H9 (cell line): ENCODE results near the gene SLC24A2. TPM values are rescaled to one million over a fixed set of nuclear protein-coding genes. Genes with fewer than 3 reads are reported as not detected.

ENCODE experiments used
- DNase-seq: peaks from one replicate; pipeline ENCODE4 v3.0.0-alpha.2; 2017
- H2AFZ ChIP-seq: one replicate; pipeline ENCODE4 v1.6.1; 2013; ENCODE audit warnings: mild to moderate bottlenecking, low read length, control low read depth, moderate library complexity
- H2AK5ac ChIP-seq: 2 replicates; pipeline ENCODE4 v1.6.1; 2013; ENCODE audit warnings: low read length, control low read depth, mixed read lengths; ENCODE audit not compliant: insufficient read length
- H2BK120ac ChIP-seq: one replicate; pipeline ENCODE4 v1.6.1; 2013; ENCODE audit warnings: low read depth, mild to moderate bottlenecking, low read length, control low read depth, inconsistent platforms; ENCODE audit not compliant: poor library complexity, severe bottlenecking
- H2BK12ac ChIP-seq: 2 replicates; pipeline ENCODE4 v1.6.1; 2013; ENCODE audit warnings: low read length, control low read depth, mixed read lengths, low read depth; ENCODE audit not compliant: insufficient read length
- H2BK15ac ChIP-seq: 2 replicates; pipeline ENCODE4 v1.6.1; 2013; ENCODE audit warnings: low read depth, low read length, control low read depth
- H2BK20ac ChIP-seq: one replicate; pipeline ENCODE4 v1.6.1; 2013; ENCODE audit warnings: low read depth, mild to moderate bottlenecking, low read length, control low read depth, inconsistent platforms; ENCODE audit not compliant: poor library complexity, severe bottlenecking
- H2BK5ac ChIP-seq: 2 replicates; pipeline ENCODE4 v1.6.1; 2013; ENCODE audit warnings: low read length, control low read depth, mixed read lengths; ENCODE audit not compliant: insufficient read length
- H3K14ac ChIP-seq: 2 replicates; pipeline ENCODE4 v1.6.1; 2013; ENCODE audit warnings: low read length, control low read depth; ENCODE audit not compliant: insufficient read depth
- H3K18ac ChIP-seq: 2 replicates; pipeline ENCODE4 v1.6.1; 2013; ENCODE audit warnings: low read depth, mild to moderate bottlenecking, mixed read lengths, low read length, control low read depth; ENCODE audit not compliant: insufficient read length
- H3K23ac ChIP-seq: 2 replicates; pipeline ENCODE4 v1.6.1; 2013; ENCODE audit warnings: low read length, control low read depth, mixed read lengths, low read depth; ENCODE audit not compliant: insufficient read length
- H3K23me2 ChIP-seq: 2 replicates; pipeline ENCODE4 v1.6.1; 2013; ENCODE audit warnings: low read depth, mild to moderate bottlenecking, mixed read lengths, low read length, control low read depth; ENCODE audit not compliant: insufficient read length, poor library complexity, severe bottlenecking
- H3K27ac ChIP-seq: 2 replicates; pipeline ENCODE4 v1.5.1; 2013; ENCODE audit warnings: low read length, control low read depth, mixed read lengths, low read depth; ENCODE audit not compliant: insufficient read length
- H3K27me3 ChIP-seq: 2 replicates; pipeline ENCODE4 v1.6.1; 2013; ENCODE audit warnings: low read length, control low read depth, inconsistent platforms; ENCODE audit not compliant: insufficient read depth
- H3K4ac ChIP-seq: 2 replicates; pipeline ENCODE4 v1.6.1; 2013; ENCODE audit warnings: low read depth, mild to moderate bottlenecking, control low read depth, inconsistent platforms, low read length, moderate library complexity
- H3K4me1 ChIP-seq: 2 replicates; pipeline ENCODE4 v1.6.1; 2013; ENCODE audit warnings: low read length, control low read depth, inconsistent platforms; ENCODE audit not compliant: insufficient read depth
- H3K4me2 ChIP-seq: 2 replicates; pipeline ENCODE4 v1.6.1; 2013; ENCODE audit warnings: low read length, control low read depth, mixed read lengths; ENCODE audit not compliant: insufficient read length, insufficient read depth
- H3K56ac ChIP-seq: 2 replicates; pipeline ENCODE4 v1.6.1; 2013; ENCODE audit warnings: low read depth, mild to moderate bottlenecking, mixed read lengths, low read length, control low read depth; ENCODE audit not compliant: insufficient read length
- H3K79me1 ChIP-seq: 2 replicates; pipeline ENCODE4 v1.6.1; 2013; ENCODE audit warnings: low read depth, mild to moderate bottlenecking, moderate library complexity, low read length, control low read depth, inconsistent platforms; ENCODE audit not compliant: insufficient read depth, poor library complexity, severe bottlenecking
- H3K79me2 ChIP-seq: 2 replicates; pipeline ENCODE4 v1.6.1; 2013; ENCODE audit warnings: low read length, control low read depth, inconsistent platforms; ENCODE audit not compliant: insufficient read depth
- H3K9ac ChIP-seq: 2 replicates; pipeline ENCODE4 v1.6.1; 2013; ENCODE audit warnings: low read length, control low read depth, mixed read lengths; ENCODE audit not compliant: insufficient read length; ENCODE audit errors: extremely low read depth
- H3K9me3 ChIP-seq: one replicate; pipeline ENCODE4 v1.6.1; 2013; ENCODE audit warnings: low read depth, low read length, inconsistent platforms; ENCODE audit not compliant: control insufficient read depth
- H3T11ph ChIP-seq: one replicate; pipeline ENCODE4 v1.6.1; 2013; ENCODE audit warnings: mild to moderate bottlenecking, low read length, control low read depth, inconsistent platforms
- H4K20me1 ChIP-seq: one replicate; pipeline ENCODE4 v1.6.1; 2013; ENCODE audit not compliant: control insufficient read depth, insufficient read length, insufficient read depth
- H4K5ac ChIP-seq: 2 replicates; pipeline ENCODE4 v1.6.1; 2013; ENCODE audit warnings: low read depth, mild to moderate bottlenecking, mixed read lengths, low read length, control low read depth; ENCODE audit not compliant: insufficient read length
- H4K8ac ChIP-seq: replicated peaks from 2 replicates; pipeline ENCODE4 v1.6.1; 2013; ENCODE audit warnings: low read length, control low read depth, mixed read lengths, low read depth; ENCODE audit not compliant: insufficient read length
- H4K91ac ChIP-seq: 2 replicates; pipeline ENCODE4 v1.6.1; 2013; ENCODE audit warnings: low read depth, mild to moderate bottlenecking, moderate library complexity, mixed read lengths, low read length, control low read depth; ENCODE audit not compliant: insufficient read length
- H3K27ac Mint-ChIP-seq, 3 experiments: 2 replicates in 2 of 3; 3 replicates in 1 of 3; pipeline ENCODE4 v1.8.0; 2020 to 2021; ENCODE audit warnings: mixed read lengths in 3 of 3, mild to moderate bottlenecking in 1 of 3, moderate library complexity in 1 of 3
- H3K27me3 Mint-ChIP-seq: 2 replicates; pipeline ENCODE4 v1.8.0; 2021; ENCODE audit warnings: low read depth, mild to moderate bottlenecking, moderate library complexity, mixed read lengths
- H3K36me3 Mint-ChIP-seq, 3 experiments: 2 replicates in 2 of 3; 3 replicates in 1 of 3; pipeline ENCODE4 v1.8.0; 2020 to 2021; ENCODE audit warnings: low read depth in 3 of 3, mixed read lengths in 3 of 3; ENCODE audit not compliant: insufficient read depth in 1 of 3
- H3K4me1 Mint-ChIP-seq, 2 experiments: 2 replicates each; pipeline ENCODE4 v1.8.0; 2020; ENCODE audit warnings: mixed read lengths in 2 of 2
- H3K4me3 Mint-ChIP-seq, 2 experiments: 2 replicates in 1 of 2; 3 replicates in 1 of 2; pipeline ENCODE4 v1.8.0; 2020 to 2021; ENCODE audit warnings: mild to moderate bottlenecking in 2 of 2, mixed read lengths in 2 of 2, moderate library complexity in 1 of 2
- H3K9me3 Mint-ChIP-seq, 2 experiments: 2 replicates in 1 of 2; 3 replicates in 1 of 2; pipeline ENCODE4 v1.8.0; 2020; ENCODE audit warnings: mild to moderate bottlenecking in 2 of 2, mixed read lengths in 2 of 2, moderate library complexity in 1 of 2
- CTCF ChIP-seq: fragments of 200-600 bp; sonication (generic); conservative IDR thresholded peaks from 3 replicates; pipeline ENCODE4 v1.8.0; 2021; ENCODE audit warnings: antibody characterized with exemption, mild to moderate bottlenecking
- WGBS: extraction: QIAGEN DNeasy Blood & Tissue Kit; methylation state at CpG from one replicate; pipeline ENCODE4 v1.1.7; 2013; ENCODE audit warnings: missing lambda C conversion rate, low lambda C conversion rate, mixed read lengths; ENCODE audit not compliant: insufficient read length; ENCODE audit errors: extremely low coverage; 5-methylcytosine and 5-hydroxymethylcytosine counted together
- total RNA-seq: library from RNA; stranded (reverse); gene quantifications from 2 replicates; pipeline ENCODE4 v1.2.1, GENCODE V29; 2021

Gene SLC24A2
- total RNA-seq, 1 experiment from 2014 or later: 6.2 TPM

DNA sequence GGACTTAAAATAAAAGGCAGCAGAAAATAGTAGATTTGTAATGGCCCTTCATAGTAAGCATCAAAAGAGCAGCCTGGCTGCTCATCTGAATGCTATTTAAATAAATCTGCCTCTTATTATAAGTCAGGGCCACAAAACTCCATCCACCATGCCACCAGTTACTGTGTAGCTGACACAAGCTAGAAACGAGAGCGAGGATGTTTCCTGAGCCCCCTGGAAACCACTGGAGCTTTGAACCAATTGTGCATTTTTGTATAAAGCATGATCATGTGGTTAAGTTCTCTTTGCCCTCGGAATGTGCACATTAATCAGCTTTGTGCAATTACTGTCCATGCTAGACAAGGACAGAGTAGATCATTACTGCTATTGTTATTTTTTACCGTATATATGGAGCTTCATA is 17.4 kb downstream of the SLC24A2 start:
- H3K18ac ChIP-seq: no peak overlapping the region

More for the DNA sequence above, 17.4 kb downstream of the SLC24A2 start:
- no peak for DNase-seq
- Histone ChIP-seq H2BK12ac (no peak overlapping the region), H4K8ac (no peak overlapping the region), H3K9ac (no peak overlapping the region), H3K4me1 (no peaks in the 10 kb centered on the region; the same call in 1 of the 2 replicates), H3K14ac (no peak overlapping the region), H4K20me1 (no peaks in the 10 kb centered on the region), H2AK5ac (no peak overlapping the region), H2BK120ac (no peak overlapping the region), H2BK20ac (no peak overlapping the region), H3K9me3 (no peaks in the 10 kb centered on the region), H3K79me1 (no peaks in the 10 kb centered on the region), H3K27me3 (no peaks in the 10 kb centered on the region), H3K23me2 (no peaks in the 10 kb centered on the region), H2AFZ (no peak overlapping the region), H3K79me2 (no peaks in the 10 kb centered on the region), H3K4ac (no peak overlapping the region), H2BK5ac (no peak overlapping the region), H4K5ac (no peak overlapping the region), H3K23ac (no peak overlapping the region), H3K27ac (no peak overlapping the region), H3T11ph (no peak overlapping the region), H3K56ac (no peak overlapping the region), H4K91ac (no peak overlapping the region), H3K4me2 (no peak overlapping the region), H2BK15ac (no peak overlapping the region)
- Mint-ChIP-seq H3K9me3 (peaks cover 0 to 6% of the 10 kb centered on the region in 2 experiments; a peak in 3 of 5 replicates), H3K27me3 (no peaks in the 10 kb centered on the region), H3K27ac (no peak overlapping the region), H3K36me3 (peaks cover under 1 to 5% (median 4%) of the 10 kb centered on the region in 3 experiments; a peak in 4 of 7 replicates), H3K4me1 (peaks cover 0 to 4% of the 10 kb centered on the region in 2 experiments; a peak in 2 of 4 replicates), H3K4me3 (no peak overlapping the region)
- TF ChIP-seq CTCF: no peak
- no CpG with 5 or more reads among the region's 4 CpGs for WGBS
